Esophagus muscularis mucosa (tissue), 4 donors: ENCODE results near the gene HLA-DQA1.

Source experiments
- EP300 ChIP-seq: sonication (generic); formaldehyde crosslinking; IDR thresholded peaks from one replicate; pipeline ENCODE4 v1.6.1; 2017; ENCODE audit warnings: antibody characterized with exemption
- POLR2A ChIP-seq: fragments of 450-650 bp; IDR thresholded peaks from one replicate; pipeline ENCODE4 v1.6.1; 2017; ENCODE audit warnings: antibody characterized with exemption, moderate library complexity, mild to moderate bottlenecking, low read depth
- POLR2AphosphoS5 ChIP-seq, 2 donors: sonication (generic); formaldehyde crosslinking; IDR thresholded peaks; one replicate each; pipeline ENCODE4 v1.6.1; 2017; ENCODE audit warnings: antibody characterized with exemption in 2 of 2
- TF ChIP-seq, protein P1 (sequence below), 3 experiments: fragments of 200-600 bp in 2 of 3; fragments of 450-650 bp in 1 of 3; sonication (generic) in 2 of 3; IDR thresholded peaks; one replicate each; pipeline ENCODE4 v1.5.1; 2017 to 2019; ENCODE audit warnings: antibody characterized with exemption in 3 of 3, mild to moderate bottlenecking in 2 of 3, moderate library complexity in 1 of 3

DNA sequence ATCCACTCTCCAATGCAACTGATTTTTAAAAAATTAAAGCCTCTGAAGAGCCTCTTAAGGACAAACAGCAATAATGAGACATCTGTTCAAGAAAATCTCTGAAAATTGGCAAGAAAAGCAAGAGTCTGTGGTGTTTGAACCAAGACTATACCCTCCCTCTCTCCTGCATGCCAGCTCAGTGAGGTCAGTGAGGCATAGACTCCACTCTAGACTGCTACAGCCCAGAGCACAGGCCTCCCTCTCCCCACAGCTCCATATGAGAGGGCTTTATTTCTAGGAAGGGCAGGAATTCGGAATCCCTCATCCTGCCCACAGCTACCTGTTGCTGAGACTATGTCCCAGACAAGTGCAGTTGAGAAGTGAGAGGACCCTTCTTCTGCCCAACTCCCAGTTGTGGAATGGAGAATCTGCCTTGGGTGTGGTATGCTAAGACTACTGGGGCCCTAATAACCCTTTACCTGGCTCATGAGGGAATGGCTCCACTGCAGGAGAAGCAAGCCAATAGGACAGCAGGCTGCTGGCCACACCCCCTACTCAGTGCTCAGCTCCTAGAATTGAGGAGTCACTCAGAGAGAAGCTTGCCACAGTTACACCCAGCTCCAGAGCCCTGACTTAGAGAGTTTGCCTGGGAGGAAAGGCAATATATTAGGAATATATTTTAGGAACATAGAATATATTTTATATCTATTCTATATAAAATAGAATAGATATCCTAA lies 22.7 kb upstream of the HLA-DQA1 start:
- TF ChIP-seq POLR2A (no peak), POLR2AphosphoS5 (IDR thresholded peaks at IDR 0.05) (no peak), EP300 (no peak)
- TF ChIP-seq, protein P1, sequence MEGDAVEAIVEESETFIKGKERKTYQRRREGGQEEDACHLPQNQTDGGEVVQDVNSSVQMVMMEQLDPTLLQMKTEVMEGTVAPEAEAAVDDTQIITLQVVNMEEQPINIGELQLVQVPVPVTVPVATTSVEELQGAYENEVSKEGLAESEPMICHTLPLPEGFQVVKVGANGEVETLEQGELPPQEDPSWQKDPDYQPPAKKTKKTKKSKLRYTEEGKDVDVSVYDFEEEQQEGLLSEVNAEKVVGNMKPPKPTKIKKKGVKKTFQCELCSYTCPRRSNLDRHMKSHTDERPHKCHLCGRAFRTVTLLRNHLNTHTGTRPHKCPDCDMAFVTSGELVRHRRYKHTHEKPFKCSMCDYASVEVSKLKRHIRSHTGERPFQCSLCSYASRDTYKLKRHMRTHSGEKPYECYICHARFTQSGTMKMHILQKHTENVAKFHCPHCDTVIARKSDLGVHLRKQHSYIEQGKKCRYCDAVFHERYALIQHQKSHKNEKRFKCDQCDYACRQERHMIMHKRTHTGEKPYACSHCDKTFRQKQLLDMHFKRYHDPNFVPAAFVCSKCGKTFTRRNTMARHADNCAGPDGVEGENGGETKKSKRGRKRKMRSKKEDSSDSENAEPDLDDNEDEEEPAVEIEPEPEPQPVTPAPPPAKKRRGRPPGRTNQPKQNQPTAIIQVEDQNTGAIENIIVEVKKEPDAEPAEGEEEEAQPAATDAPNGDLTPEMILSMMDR (IDR thresholded peaks at IDR 0.05): no peak
